ENCODE measurements around the gene LYZL6.
A peak's percentile ranks its signal among the peaks of the same experiment; 100 is the strongest.
"Not testable (repeated sequence)": the region's sequence is repeated elsewhere in the genome, so short reads cannot be mapped to it uniquely, and the experiment has no call there.

Gene LYZL6

DNA sequence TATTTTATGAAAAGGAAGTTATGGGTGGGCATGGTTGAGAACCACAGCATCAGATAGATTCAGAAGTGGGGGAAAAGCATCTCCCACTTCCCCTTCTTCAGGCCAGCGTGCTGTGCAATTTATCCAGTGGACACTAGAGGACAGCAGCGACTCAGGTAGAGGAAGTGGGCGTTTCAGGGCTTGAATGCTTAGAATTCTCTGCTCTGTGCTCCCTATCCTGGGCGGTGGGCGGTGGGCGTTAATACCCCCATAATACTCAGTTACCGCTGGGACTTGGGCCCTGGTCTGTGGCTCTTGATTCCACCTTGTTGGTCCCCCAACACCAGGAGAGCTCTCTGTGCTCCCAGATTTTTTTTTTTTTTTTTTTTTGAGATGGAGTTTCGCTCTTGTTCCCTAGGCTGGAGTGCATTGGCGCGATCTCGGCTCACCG lies 3.7 kb upstream of the LYZL6 start:
- peak in 7 of 56 donors; percentile 0 to 23 (median 2) for DNase-seq

DNA sequence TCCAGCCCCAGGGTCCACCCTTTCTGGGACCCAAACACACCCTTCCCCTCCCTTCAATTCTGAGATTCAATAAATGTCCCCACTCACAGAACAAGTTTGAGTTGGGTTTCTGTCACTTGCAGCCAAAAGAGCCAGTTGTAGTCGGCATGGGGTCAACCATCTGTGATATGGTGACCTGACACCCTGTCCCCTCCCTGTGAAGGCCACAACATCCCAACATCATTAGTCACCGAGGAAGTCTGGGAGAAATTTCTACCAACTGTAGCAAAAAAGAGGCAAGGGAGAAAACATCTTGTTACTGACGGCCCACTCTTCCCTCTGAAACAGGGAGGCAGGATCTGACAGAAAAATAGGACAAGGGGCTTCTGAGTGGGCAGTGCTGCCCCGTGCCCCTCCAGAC lies 638 bp upstream of the LYZL6 start:
- no peak for DNase-seq

GRCh38 chr17:35942588-35943186 lies 826 bp downstream of the LYZL6 start:
- DNase-seq = no peak

DNA sequence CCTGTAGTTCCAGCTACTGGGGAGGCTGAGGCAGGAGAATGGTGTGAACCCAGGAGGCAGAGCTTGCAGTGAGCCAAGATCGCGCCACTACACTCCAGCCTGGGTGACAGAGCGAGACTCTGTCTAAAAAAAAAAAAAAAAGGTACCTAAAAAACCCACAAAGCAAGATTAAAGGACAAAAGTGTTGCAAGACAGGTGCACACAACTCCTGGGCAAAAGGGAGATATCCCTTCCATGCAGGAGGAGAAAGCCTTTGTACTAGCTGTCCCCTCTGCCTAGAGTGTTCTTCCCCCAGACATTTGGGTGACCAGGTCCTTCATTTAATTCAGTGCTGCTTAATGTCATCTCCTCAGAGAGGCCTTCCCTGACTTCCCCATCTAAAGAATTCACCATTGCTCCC lies 5.0 kb downstream of the LYZL6 start:
- not testable (repeated sequence) for DNase-seq

DNA sequence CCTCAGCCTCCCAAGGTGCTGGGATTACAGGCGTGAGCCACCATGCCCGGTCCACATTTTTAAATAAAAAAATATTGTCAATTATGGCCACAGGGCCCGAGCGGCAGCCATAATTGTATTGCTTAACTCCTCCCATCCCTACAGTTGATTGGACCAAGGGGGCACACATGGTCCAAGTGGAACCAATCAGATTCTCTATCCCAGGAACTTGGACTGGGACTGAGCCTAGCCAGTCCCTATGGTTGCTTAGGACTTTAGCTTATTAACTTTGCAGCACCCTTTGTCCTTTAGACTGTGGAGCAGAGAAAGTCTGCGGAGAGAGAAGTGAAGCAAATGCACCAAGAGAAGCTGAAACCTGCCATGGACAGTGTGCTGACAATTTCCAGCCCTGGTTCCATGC lies 7.5 kb downstream of the LYZL6 start:
- no peak for DNase-seq

DNA sequence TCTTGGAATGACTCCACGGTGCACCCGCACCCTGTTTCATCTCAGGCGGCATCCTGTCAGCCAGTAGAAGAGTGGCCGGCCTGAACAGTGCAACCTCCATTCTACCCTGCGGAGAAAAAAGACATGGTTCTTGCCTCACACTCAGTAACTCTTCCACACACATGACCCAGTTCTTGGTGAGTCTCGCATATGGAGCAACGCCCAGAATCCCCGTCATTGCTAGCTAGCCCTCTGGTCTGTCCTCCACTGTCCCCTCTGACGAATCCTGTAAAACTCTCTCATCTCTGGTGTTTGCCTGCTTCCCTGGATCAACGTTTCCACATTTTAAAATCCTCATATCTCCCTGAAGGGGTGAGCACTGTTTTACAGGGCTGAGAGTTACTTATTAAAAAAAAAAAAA lies 8.8 kb downstream of the LYZL6 start:
- no peak for DNase-seq

DNA sequence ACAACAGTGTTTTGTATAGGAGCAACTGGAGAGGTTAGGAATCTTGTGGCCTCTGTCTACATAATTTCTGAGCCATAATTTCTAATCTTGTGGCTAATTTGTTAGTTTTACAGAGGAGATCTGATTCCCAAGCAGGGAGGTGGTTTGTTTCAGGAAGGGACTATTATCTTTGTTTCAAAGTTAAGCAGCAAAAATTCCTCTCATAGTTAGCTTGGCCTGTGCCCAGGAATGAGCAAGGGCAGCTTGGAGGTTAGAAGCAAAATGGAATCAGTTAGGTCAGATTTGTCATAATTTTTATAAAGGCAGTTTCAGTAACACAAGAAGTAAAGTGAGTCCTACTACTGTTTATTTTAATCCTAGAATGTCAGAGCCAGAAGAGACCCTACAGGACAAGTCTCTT lies 10.9 kb downstream of the LYZL6 start:
- no peak for DNase-seq

GRCh38 chr17:35931794-35932425 lies 11.6 kb downstream of the LYZL6 start:
- DNase-seq = no peak

- peak in 43 of 56 donors; percentile 1 to 78 (median 46) for DNase-seq
Measured at GRCh38 chr17:35930211-35931065, 13.1 kb downstream of the LYZL6 start, which contains the start of gene RDM1. RDM1 (minus strand) TSS chr17:35930773; CDS start chr17:35930727, 46 bp downstream.

DNA sequence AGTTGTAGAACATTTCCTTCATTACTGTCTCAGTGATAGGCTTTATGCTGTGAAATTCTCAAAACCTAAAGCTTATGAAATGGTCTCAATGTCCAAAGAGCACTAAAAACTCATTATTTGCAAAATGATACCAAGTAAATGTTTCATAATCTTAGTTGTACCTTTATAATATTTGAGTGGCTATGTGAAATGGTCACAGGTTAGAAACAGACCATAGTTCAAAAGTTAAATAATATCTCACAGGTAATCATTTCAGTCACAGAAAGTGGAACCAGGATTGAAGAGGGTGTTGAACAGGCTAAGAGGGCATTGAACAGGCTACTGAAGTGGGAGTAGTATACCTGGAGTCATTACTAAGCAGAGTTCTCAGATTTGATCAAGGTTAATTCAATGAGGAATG lies 15.8 kb downstream of the LYZL6 start:
- DNase-seq = no peak

DNA sequence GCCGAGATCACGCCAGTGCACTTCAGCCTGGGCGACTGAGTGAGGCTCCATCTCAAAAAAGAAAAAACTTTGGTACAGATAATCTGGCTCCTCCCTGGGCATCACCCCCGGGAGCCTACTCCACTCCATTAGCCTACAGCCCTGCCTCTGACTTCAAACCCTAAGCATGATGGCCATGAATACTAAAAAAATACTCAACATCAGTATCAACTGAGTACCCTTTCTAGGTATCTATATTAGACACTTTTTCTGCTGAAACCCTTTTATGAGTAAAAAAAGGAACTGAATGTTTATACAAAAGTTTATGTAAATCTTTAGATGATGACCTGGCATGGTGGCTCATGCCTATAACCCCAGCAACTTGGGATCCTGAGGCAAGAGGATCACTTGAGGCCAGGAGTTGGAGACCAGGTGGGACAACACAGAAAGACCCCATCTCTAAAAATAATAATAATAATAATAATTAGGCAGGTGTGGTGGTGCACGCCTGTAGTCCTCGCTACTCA lies 19.9 kb downstream of the LYZL6 start:
- no peak for DNase-seq

GRCh38 chr17:35920229-35920628 lies 23.3 kb downstream of the LYZL6 start:
- DNase-seq = no peak

DNA sequence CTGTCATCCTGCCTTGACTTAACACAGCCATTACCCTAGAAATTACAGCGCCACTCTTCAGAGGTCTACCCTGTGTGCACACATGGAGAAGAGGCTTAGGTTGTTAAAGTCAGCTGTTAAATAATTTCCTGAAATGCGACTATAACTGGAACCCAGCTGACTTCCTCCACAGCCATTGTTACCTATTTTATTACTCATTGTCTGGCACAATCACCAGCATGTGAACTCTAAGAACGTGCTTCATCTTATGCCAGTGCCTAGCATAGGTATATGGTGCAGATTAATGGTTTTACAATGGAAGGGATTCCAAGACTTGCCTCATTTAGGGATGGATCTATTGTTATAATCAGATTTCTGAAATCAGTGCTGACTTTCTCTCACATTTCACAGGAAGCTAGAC lies 24.8 kb downstream of the LYZL6 start:
- DNase-seq = no peak

DNA sequence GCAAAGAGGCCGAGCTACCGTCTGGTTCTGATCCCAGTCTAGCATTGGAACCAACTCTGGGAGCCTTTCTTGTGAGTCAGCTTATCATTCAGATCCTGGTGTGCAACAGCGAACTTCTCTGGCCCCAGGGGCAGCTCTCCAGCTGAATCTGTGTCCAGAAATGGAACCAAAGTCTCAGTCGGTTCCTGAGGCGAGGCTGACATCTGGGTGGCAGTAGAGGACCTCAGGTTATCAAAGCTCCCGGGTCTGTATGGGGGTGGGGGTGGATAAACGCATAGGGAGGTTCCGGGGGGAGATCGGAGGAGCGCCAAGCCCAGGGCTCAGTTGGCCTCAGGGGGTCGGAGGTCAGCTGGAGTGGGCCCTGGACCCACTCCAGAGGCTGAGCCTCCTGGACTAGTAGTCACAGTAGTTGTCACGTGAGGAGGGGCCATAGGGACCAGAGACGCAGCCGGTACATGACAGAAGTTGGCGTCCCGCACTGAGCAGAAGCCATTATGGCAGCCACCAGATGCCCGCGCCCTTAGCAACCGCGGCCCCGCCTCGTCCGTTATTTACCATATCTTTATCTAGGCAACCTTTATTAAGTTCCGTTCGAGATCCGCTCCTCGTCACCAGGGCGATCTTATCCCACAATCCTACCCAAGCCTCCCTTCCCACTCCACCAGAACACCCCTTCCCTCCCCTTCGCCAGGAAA lies 25.8 kb downstream of the LYZL6 start:
- no peak for DNase-seq

GRCh38 chr17:35915153-35915964 lies 28.2 kb downstream of the LYZL6 start:
- no peak for DNase-seq

DNA sequence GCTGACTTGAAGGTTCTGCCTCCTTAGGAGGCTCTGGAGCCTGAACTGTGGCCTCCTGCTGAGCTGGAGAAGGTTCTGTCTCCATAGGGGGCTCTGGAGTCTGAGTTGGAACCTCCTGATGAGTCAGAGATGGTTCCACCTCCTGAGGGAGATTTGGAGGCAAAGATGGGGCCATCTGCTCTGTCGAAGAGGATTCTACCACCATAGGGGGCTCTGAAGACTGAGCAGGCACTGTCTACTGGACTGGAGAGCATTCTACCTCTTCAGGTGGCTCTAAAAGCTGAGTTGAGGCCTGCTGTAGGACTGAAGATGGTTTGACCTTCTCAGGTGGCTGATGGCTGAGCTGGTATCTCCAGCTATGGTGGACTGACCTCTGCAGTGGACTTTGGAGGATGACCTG lies 29.2 kb downstream of the LYZL6 start:
- no peak for DNase-seq

- DNase-seq = no peak
Measured at GRCh38 chr17:35913609-35914008, 29.9 kb downstream of the LYZL6 start.

DNA sequence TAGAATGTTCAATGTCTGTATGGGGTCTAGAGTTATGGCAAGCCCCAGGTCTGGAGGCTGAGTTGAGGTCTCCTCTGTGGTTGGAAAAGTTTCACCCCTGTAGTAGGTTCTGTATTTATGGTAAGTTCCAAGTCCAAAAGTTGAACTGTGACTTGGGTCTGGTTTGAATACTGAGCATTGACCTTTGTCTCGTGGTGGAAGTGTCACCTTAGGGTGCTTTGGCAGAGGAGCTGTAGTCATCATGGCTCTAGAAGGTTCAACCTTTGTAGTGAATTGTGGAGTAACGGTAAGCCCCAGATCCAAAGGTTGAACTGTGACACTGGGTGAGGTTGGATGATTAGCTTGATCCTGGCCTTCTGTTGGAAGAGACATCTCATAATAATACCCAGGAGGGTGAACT lies 30.6 kb downstream of the LYZL6 start:
- no peak for DNase-seq

- DNase-seq = no peak
Measured at GRCh38 chr17:35912339-35912912, 31.1 kb downstream of the LYZL6 start.

DNA sequence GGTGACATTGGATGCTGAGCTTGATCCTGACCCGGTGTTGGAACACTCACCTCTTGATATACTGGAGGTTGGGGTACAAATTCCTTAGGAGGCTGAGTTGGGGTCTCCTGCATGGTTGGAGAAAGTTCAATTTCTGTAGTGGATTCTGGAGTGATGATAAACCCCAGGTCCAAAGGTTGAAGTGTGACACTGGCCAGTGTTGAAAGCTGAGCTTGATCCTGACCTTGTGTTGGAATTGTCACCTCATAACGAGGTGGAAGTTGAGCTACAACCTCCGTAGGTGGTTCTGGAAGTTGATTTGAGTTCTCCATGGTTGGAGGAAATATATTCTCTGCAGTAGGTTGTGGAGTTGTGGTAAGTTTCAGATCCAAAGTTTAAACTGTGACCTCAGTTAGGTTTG lies 34.1 kb downstream of the LYZL6 start:
- no peak for DNase-seq

Data from nucleus accumbens (tissue), 56 donors.